Stimulated activated naive CD8-positive, alpha-beta T cell treated with anti-CD3 and anti-CD28 coated beads, Interleukin-15, Interleukin-2, amounts not matched to agents 100 U/mL and 50 U/mL, for 24 hours (primary cell): ENCODE measurements around the gene GPRC6A.

ENCODE experiments used
- ATAC-seq: fragments of 150-1000 bp; cut with Tn5 transposase; one replicate; pipeline ENCODE4 v1.10.0; 2021
- DNase-seq: peaks from one replicate; pipeline ENCODE4 v3.0.0; 2021

Gene GPRC6A

DNA sequence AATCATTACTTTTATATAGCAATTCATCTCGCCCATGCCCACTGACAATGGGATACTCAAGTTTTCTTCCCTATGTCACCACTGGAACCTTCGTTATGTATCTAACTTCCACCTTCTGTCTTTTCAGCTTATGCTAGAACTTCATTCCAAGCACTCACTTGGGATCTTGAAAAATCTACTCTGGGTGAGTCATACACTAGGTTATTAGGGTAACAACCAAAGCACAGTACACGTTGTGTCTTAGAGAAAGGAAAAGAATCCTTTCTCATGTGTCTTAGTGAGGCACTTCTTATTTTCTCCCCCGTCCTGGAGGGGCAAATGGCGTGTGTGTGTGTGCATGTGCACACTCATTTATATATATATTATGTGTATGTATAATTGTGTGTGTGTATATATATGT lies 45.0 kb downstream of the GPRC6A start:
- ATAC-seq, result no peak
- DNase-seq, result no peak

DNA sequence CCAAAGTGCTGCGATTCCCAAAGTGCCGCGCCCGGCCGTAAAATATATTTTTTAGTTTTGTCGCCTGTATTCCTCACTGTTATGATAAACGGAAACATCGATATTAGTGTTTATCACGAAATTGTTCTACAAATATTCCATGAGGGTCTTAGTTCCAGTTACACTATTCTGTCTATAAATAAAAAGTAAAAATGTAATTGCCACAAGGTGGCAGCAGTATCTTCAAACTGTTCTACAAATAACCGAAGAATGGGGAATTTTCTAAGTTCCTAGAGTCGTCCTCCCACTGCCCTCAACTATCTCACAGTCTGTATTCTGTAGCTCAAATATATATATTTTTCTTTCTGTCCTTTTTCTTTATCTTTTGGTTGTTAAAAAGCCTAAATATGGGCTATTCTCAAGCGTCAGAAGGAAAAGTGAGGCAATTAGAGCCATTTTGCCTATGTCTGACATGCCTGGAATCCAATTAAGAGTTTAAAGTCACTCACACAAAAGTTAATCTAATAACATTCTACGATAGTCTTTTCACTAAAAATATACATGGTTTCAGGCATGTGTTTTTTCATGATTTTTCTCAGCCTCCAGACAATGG lies 49.2 kb downstream of the GPRC6A start:
- ATAC-seq (no peak), DNase-seq (no peak)

DNA sequence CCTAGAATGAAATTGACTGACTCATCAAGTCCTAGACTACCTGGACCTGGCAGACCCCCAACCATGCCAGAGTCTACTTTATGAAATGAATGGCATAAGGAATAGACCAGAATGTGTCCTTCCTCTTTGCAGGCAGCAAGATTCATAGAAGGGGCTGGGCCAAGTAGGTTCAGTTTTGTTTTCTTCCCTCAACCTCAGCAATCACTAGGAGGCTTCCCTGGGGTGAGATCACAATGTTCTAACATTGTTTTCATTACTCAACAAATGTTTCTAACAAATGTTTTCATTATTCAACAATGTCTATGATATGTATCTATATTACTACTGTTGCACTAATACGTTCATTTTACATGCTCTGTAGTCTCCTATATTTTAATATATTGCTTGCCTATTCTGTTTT lies 55.0 kb downstream of the GPRC6A start:
- DNase-seq (no peak), ATAC-seq (no peak)

DNA sequence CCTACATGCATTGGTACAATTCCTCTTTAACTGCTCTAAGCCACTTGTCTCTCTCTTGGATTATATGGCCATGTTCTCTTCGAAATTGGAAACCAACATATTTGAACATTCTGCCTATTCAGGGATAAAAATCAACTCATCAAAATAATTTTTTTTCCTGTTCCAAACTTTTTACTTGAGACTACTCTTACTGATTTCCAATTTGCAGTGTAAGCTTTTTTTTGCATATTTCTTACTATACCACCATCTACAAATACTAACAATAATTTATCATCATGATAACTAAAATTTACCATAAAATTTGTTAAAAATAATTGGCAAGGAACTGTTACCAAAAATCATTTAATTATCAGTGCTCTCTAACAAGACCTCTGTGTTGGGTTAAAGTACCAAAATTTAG lies 56.4 kb downstream of the GPRC6A start:
- DNase-seq (no peak), ATAC-seq (no peak)

DNA sequence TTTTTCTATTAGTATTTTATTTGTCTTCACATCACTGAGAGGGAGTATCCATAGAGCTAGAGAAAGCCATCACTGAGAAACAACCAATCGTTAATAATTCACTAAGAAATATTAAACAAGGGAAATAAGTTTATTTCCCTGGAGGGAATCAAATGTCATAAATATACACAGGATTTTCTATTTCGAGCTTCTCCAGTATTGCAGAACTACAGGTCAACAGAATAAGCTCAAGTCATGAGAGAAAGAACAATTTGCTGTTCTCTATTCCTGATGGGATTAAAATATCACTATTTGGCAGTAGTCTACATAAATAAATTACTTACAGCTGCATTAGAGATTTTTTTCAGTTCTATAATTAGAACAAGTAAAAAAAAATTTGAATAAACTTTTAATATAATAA lies 61.2 kb downstream of the GPRC6A start:
- no peak for ATAC-seq
- no peak for DNase-seq

DNA sequence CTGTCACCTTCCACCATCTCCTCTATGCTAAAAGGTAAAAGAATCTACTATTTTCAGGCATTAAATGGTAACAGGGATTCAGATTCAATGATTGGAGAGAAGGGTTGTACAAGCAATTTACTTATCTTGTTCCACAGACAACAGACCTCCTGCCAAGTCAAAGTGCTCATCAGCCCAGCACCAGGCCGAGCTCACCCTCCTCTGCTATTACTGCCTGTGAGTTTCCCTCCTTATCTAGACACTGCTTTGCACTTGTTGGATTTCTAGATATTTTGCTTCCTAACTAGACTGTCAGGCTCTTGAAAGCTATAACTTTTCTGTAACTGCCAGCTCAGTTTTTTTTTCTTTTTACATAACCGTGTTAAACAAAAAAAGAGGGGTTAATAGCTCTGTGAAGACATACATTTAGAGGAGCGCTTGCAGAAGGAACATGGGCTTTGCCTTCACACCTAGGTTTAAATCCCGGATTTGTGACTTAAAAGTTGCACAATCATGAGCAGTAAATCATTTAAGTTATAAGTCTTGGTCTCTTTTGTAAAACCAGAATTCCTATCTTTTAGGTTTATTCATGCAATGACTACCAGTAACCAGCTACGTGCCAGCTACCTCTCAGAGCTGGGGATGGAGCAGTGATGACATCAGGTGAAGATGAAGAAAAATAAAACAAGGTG lies 62.2 kb downstream of the GPRC6A start:
- no peak for ATAC-seq
- DNase-seq, result no peak

DNA sequence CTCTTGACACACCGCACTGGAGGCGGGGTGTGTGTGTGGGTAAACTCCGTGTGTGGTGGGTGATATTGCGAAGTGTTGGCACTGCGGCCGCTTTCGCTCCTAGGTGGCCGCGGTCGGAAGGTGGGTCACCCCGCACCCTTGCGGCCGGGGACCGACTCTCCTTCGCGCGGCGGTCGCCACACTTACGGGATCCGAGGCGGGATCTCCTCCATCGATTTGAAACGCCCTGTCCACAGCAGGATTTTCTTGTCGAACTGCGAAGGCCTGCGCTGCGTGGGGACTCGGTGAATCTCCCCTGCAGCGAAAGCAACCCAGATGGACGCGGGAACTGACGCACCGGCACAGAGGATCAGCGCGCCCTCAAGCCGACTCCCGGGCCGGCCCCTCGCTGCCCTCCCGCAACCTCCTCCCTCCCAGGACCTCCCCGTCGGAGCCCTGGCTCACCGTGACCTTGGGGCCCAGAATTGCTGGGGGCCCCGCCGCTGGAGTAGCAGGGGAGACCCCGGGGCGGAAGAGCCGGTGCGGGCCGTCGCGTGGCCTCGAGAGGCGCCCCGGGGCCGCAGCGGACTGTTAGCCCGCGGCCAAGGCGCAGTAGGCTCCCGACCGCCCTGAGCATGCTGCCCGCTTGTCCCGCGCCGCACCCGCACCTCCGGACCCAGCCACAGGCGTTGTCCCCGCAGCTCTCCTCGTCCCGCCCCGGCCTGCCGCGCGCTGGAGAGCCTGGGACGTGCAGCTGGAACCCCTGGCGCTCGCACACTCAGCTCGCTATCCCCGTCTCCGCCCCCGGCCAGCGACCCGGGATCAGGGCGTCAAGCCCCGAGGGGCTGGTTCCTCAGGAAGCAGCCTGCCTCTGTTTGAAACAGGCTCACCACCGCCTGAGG lies 63.7 kb downstream of the GPRC6A start, which contains the start of gene FAM162B:
TSS of gene FAM162B (minus strand) at position 759 of the 881 bp plus-strand sequence. CDS start at position 616, 143 bp downstream.
- DNase-seq (peak; percentile 15), ATAC-seq (peak; percentile 45)

DNA sequence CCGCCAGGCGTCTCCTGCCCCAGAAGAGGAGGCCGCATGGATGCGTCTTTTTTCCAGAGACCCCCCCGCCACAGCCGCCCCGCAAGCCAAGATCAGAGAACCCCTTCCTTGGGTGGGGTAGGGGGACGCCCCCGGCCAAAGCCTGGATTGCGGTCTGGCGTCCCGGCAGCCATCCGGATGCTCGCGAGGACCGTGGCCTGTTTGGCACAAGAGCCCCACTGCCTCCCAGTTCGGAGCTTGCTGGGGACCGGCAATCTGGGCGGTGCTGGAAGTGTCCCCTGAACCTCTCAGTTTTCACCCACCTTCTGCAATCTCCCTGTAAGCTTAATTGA lies 64.3 kb downstream of the GPRC6A start:
- DNase-seq, result no peak
- ATAC-seq, result no peak

DNA sequence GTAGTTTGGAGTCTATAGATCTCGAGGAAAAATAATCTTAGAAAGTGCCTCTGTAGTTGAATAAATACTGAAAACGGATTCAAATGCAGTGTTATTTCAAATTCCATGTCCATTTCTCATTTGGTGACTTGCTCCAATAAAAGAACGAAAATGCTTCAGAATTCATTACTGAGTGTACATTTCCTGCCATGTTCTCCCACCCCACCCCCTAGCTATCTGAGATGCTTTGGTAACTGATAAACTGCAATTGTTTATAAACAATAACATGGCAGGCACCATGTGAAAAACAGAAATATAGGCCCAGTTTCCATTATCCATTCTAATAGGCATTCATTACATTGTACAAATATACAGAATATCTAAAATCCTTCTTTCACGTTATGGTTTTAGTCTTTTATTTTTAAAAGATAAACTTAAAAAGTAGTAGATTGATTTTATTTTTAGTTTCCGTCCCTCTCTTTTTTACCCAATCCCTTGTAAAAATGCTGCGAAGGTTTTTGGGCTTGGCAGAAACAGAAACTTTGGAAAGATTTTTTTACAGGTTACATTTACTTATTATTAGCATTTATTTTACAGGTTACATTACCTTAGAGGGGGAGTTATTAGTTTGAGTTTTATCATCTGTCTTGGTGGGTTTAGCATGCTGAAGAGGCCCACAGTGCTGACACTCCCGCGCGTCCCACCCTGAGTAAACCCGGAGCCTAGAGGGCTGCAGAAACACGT lies 64.8 kb downstream of the GPRC6A start:
- ATAC-seq, result no peak
- DNase-seq, result no peak

DNA sequence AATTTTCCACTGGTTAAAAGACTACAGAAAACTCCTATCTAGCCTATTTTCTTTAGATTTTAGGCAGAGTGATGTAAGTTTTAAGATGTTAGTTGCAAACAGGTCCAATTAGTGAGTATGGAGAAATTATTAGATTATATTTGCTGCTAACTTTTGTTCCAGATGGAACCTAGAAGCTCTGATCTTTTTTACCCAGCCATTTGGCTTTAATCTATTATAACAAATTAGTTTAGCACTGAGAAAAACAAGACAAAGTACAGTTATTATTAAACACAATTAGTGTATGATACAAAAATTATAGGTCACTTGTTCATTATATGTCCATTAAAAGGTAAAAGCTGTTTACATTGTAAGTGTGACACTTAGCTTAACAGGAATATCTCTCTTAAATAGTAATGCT lies 65.8 kb downstream of the GPRC6A start:
- ATAC-seq (no peak), DNase-seq (no peak)

DNA sequence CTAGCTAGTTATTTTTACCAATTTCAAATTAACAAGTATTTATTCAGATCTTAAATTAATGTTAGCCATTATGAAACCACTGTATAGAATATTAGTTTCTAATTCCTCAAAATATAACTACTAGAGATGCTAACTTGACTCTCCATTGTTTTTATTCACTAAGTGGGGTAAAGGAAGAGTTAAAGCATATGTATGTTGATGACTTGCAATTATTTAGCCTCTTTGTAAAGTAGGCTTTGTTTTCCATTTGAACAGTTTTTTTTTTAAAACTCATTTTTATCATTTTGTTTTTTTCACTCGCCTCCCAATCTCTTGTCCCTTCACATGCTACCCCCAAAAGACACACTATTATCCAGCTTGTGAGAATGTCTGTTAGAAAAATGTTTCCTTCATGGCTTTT lies 66.6 kb downstream of the GPRC6A start:
- ATAC-seq (no peak), DNase-seq (no peak)

DNA sequence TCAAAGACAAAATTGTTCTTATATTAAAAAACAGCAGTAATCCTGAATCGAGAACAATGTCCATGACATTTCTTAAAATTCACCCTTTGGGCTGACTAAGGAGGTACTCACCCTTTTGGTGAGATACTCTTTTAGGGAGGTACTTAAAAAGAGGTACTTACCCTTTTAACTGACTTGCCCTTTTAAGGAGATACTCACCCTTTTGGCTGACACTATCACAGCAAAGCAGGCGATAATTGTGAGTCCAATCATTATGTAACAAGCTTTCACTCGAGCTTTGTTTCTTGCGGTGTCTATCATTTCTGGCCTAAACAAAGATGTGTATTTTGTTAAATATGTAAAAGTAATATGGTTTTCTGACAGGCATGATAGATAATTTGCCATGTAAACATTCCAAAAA lies 67.1 kb downstream of the GPRC6A start:
- ATAC-seq (peak; percentile 36), DNase-seq (no peak)

DNA sequence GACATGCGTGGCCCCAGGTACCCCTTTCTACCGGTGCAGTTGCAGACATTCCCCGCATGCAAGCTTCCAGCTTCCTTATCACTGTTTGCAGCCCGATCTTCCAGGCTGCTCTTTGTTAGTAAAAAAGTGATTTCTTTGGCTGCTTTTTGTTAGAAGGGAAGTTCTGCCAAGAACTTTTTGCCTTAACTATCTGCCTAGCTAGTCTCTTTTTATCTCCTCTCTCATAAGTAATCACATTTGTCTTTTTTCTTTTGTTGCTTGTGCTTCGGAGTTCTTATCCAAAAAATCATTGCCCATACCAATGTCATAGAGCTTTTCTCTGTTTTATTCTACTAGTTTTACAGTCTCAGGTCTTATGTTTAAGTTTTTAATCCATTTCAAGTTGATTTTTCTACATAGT lies 83.7 kb downstream of the GPRC6A start:
- DNase-seq (no peak), ATAC-seq (no peak)
